HepG2 (cell line): ENCODE data around the gene POC1B. TPM values are rescaled to one million over a fixed set of nuclear protein-coding genes. Genes with fewer than 3 reads are reported as not detected.

Experiments
- DBP ChIP-seq: sonication (generic); formaldehyde crosslinking; IDR thresholded peaks from 2 replicates; pipeline ENCODE4 v1.4.0; 2020; ENCODE audit warnings: missing genetic modification reagents; ENCODE audit errors: not compliant biosample characterization
- DNMT1 ChIP-seq: sonication (generic); formaldehyde crosslinking; IDR thresholded peaks from 2 replicates; pipeline ENCODE4 v1.5.1; 2020; ENCODE audit warnings: mild to moderate bottlenecking, missing genetic modification reagents
- DPF2 ChIP-seq: sonication (generic); formaldehyde crosslinking; IDR thresholded peaks from 2 replicates; pipeline ENCODE4 v1.4.0; 2020; ENCODE audit warnings: mild to moderate bottlenecking, low read depth, missing genetic modification reagents, borderline replicate concordance
- JUNB ChIP-seq: sonication (generic); formaldehyde crosslinking; IDR thresholded peaks from 2 replicates; pipeline ENCODE4 v1.8.0; 2022; ENCODE audit warnings: missing genetic modification reagents, mild to moderate bottlenecking, borderline replicate concordance
- JUND ChIP-seq: sonication (generic); formaldehyde crosslinking; IDR thresholded peaks from 2 replicates; pipeline ENCODE4 v1.8.0; 2022; ENCODE audit warnings: mild to moderate bottlenecking, missing genetic modification reagents
- MAF1 ChIP-seq: sonication (generic); formaldehyde crosslinking; IDR thresholded peaks from 2 replicates; pipeline ENCODE4 v1.5.0; 2020; ENCODE audit warnings: missing genetic modification reagents, borderline replicate concordance
- MYNN ChIP-seq: sonication (generic); formaldehyde crosslinking; IDR thresholded peaks from 2 replicates; pipeline ENCODE4 v1.4.0; 2020; ENCODE audit warnings: mild to moderate bottlenecking, low read depth, missing genetic modification reagents
- NCOA1 ChIP-seq: sonication (generic); formaldehyde crosslinking; IDR thresholded peaks from 2 replicates; pipeline ENCODE4 v1.9.0; 2021; ENCODE audit warnings: missing genetic modification reagents
- RXRA ChIP-seq: sonication (generic); formaldehyde crosslinking; IDR thresholded peaks from 2 replicates; pipeline ENCODE4 v1.5.1; 2020; ENCODE audit warnings: missing genetic modification reagents
- TEAD3 ChIP-seq: optimal IDR thresholded peaks from 2 replicates; pipeline ENCODE3; 2016; ENCODE audit warnings: borderline replicate concordance
- ZBED4 ChIP-seq: sonication (generic); formaldehyde crosslinking; IDR thresholded peaks from 2 replicates; pipeline ENCODE4 v1.4.0; 2020; ENCODE audit warnings: missing genetic modification reagents, borderline replicate concordance
- ZBTB10 ChIP-seq: sonication (generic); formaldehyde crosslinking; IDR thresholded peaks from 2 replicates; pipeline ENCODE4 v1.4.0; 2020; ENCODE audit warnings: missing genetic modification reagents, borderline replicate concordance
- ZBTB20 ChIP-seq: sonication (generic); formaldehyde crosslinking; IDR thresholded peaks from 2 replicates; pipeline ENCODE4 v1.8.1; 2023; ENCODE audit warnings: missing genetic modification reagents, low read depth, mild to moderate bottlenecking, borderline replicate concordance
- ZBTB49 ChIP-seq: sonication (generic); formaldehyde crosslinking; IDR thresholded peaks from 2 replicates; pipeline ENCODE4 v1.4.0; 2020; ENCODE audit warnings: missing genetic modification reagents, borderline replicate concordance
- ZMYM2 ChIP-seq: sonication (generic); formaldehyde crosslinking; IDR thresholded peaks from 2 replicates; pipeline ENCODE4 v1.8.0; 2022; ENCODE audit warnings: mild to moderate bottlenecking, missing genetic modification reagents
- ZNF207 ChIP-seq: fragments of 450-650 bp; IDR thresholded peaks from 2 replicates; pipeline ENCODE4 v1.6.1; 2016; ENCODE audit warnings: antibody characterized with exemption, borderline replicate concordance
- ZNF326 ChIP-seq: sonication (generic); formaldehyde crosslinking; IDR thresholded peaks from 2 replicates; pipeline ENCODE4 v1.4.0; 2020; ENCODE audit warnings: missing genetic modification reagents, borderline replicate concordance
- ZNF451 ChIP-seq: sonication (generic); formaldehyde crosslinking; IDR thresholded peaks from 2 replicates; pipeline ENCODE4 v1.5.0; 2020; ENCODE audit warnings: mild to moderate bottlenecking, missing genetic modification reagents
- polyA plus RNA-seq, 8 experiments: library from polyadenylated mRNA; depleted of rRNA in 3 of 8; stranded (reverse) in 7 of 8; unstranded in 1 of 8; fragments of >200 nt; fragmentation: Illumina TruSeq in 4 of 8; extraction: Trizol in 4 of 8; gene quantifications; 2 replicates each; pipeline versions ENCODE4 v1.2.1 to v1.2.3, GENCODE V29; 2011 to 2016; ENCODE audit warnings: low read depth in 4 of 8, missing spikeins in 1 of 8, mixed read lengths in 1 of 8; ENCODE audit not compliant: insufficient read depth in 1 of 8
- total RNA-seq, 5 experiments: library from RNA; depleted of rRNA; stranded (reverse); fragments of >200 nt; fragmentation: Illumina TruSeq; extraction: Trizol; gene quantifications; 2 replicates each; pipeline ENCODE4 v1.2.3, GENCODE V29; 2016; ENCODE audit warnings: low read depth in 1 of 5

The POC1B gene
- total and polyA plus RNA-seq, 2 of the 13 experiments (the other 11 are each of a cell fraction or from before 2014, with no cell fraction given): 9.3 to 11.0 TPM

- TF ChIP-seq ZBTB20 (CRISPR knock-in tag) (0 out of 2 replicates have a peak, but pooled peaks have one; percentile 31), ZBED4 (CRISPR knock-in tag) (peak; percentile 65; the same call in 1 of the 2 replicates), JUNB (CRISPR knock-in tag) (peak; percentile 12; the same call in 1 of the 2 replicates), ZBTB10 (CRISPR knock-in tag) (no peak), ZBTB49 (CRISPR knock-in tag) (no peak), MAF1 (CRISPR knock-in tag) (peak; percentile 80), JUND (CRISPR knock-in tag) (peak; percentile 73; the same call in 1 of the 2 replicates), ZNF207 (no peak), TEAD3 (CRISPR knock-in tag) (peak; percentile 75), NCOA1 (CRISPR knock-in tag) (peak; percentile 53; the same call in 1 of the 2 replicates), RXRA (peak; percentile 89), MYNN (no peak), ZNF326 (CRISPR knock-in tag) (no peak), DBP (CRISPR knock-in tag) (peak; percentile 51), DNMT1 (CRISPR knock-in tag) (no peak), DPF2 (CRISPR knock-in tag) (no peak), ZMYM2 (0 out of 2 replicates have a peak, but pooled peaks have one; percentile 25), ZNF451 (CRISPR knock-in tag) (no peak)
Measured at GRCh38 chr12:89525824-89526770, at the start of gene POC1B (continued).
